Gastroesophageal sphincter (tissue), 3 donors: ENCODE data around the gene UBE2D4.

ENCODE experiments used
- EP300 ChIP-seq: sonication (generic); formaldehyde crosslinking; IDR thresholded peaks from one replicate; pipeline ENCODE4 v1.6.1; 2017; ENCODE audit warnings: antibody characterized with exemption, mild to moderate bottlenecking
- POLR2A ChIP-seq, 2 donors: fragments of 450-650 bp; IDR thresholded peaks; one replicate each; pipeline ENCODE4 v1.6.1; 2017; ENCODE audit warnings: antibody characterized with exemption in 2 of 2, mild to moderate bottlenecking in 2 of 2, moderate library complexity in 1 of 2
- TF ChIP-seq, protein P1 (sequence below), 4 experiments: fragments of 200-600 bp in 2 of 4; fragments of 450-650 bp in 2 of 4; sonication (generic) in 1 of 4; IDR thresholded peaks; one replicate each; pipeline ENCODE4 v1.5.1; 2017 to 2019; ENCODE audit warnings: antibody characterized with exemption in 4 of 4, mild to moderate bottlenecking in 2 of 4, moderate library complexity in 2 of 4

DNA sequence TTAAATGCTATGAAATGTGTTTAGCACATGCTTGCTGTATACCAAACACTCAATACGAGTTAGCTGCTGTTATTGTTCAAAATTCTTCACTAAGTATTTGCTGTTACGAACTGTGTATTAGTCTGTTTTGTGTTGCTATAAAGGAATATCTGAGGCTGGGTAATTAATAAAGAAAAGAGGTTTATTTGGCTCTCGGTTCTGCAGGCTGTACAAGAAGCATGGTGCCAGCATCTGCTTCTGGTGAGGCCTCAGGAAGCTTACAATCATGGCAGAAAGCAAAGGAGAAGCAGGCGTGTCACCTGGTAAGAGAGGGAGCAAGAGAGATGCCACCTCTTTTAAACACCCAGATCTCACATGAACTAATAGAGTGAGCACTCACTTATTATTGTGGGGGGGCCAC lies 1.6 kb downstream of the UBE2D4 start:
- no peak for TF ChIP-seq POLR2A (IDR thresholded peaks at IDR 0.05)
- TF ChIP-seq, protein P1, sequence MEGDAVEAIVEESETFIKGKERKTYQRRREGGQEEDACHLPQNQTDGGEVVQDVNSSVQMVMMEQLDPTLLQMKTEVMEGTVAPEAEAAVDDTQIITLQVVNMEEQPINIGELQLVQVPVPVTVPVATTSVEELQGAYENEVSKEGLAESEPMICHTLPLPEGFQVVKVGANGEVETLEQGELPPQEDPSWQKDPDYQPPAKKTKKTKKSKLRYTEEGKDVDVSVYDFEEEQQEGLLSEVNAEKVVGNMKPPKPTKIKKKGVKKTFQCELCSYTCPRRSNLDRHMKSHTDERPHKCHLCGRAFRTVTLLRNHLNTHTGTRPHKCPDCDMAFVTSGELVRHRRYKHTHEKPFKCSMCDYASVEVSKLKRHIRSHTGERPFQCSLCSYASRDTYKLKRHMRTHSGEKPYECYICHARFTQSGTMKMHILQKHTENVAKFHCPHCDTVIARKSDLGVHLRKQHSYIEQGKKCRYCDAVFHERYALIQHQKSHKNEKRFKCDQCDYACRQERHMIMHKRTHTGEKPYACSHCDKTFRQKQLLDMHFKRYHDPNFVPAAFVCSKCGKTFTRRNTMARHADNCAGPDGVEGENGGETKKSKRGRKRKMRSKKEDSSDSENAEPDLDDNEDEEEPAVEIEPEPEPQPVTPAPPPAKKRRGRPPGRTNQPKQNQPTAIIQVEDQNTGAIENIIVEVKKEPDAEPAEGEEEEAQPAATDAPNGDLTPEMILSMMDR (IDR thresholded peaks at IDR 0.05): no peak
- TF ChIP-seq EP300: no peak
